Stimulated activated CD8-positive, alpha-beta memory T cell treated with anti-CD3 and anti-CD28 coated beads, Interleukin-15, amount 100 ng/mL, for 4 hours (primary cell): ENCODE data around the gene MAP2K6.

Experiments used
- DNase-seq, 2 donors: peaks; one replicate each; pipeline ENCODE4 v3.0.0-alpha.2; 2020; ENCODE audit warnings: low read depth in 2 of 2

MAP2K6 gene

GRCh38 chr17:69492410-69493071 is 78.0 kb downstream of the MAP2K6 start:
- DNase-seq = no peak

- DNase-seq = no peak
Observed at GRCh38 chr17:69495787-69496186, 81.3 kb downstream of the MAP2K6 start.

- DNase-seq = no peak
Observed at GRCh38 chr17:69497161-69497560, 82.7 kb downstream of the MAP2K6 start.

- DNase-seq = no peak
Observed at GRCh38 chr17:69499318-69499717, 84.8 kb downstream of the MAP2K6 start.

GRCh38 chr17:69500911-69501429 is 86.5 kb downstream of the MAP2K6 start:
- no peak for DNase-seq

GRCh38 chr17:69501591-69502468 is 87.3 kb downstream of the MAP2K6 start:
- no peak for DNase-seq

GRCh38 chr17:69503711-69504110 is 89.2 kb downstream of the MAP2K6 start:
- DNase-seq = no peak

- no peak for DNase-seq
Observed at GRCh38 chr17:69505740-69506139, 91.2 kb downstream of the MAP2K6 start.

GRCh38 chr17:69506489-69506888 is 92.0 kb downstream of the MAP2K6 start:
- DNase-seq = no peak

- no peak for DNase-seq
Observed at GRCh38 chr17:69508814-69509213, 94.3 kb downstream of the MAP2K6 start.

- DNase-seq = no peak
Observed at GRCh38 chr17:69511250-69511649, 96.8 kb downstream of the MAP2K6 start.

GRCh38 chr17:69512946-69513345 is 98.4 kb downstream of the MAP2K6 start:
- DNase-seq = no peak

GRCh38 chr17:69516225-69516624 is 101.7 kb downstream of the MAP2K6 start:
- DNase-seq = no peak

GRCh38 chr17:69516911-69517310 is 102.4 kb downstream of the MAP2K6 start:
- no peak for DNase-seq

- DNase-seq = no peak
Observed at GRCh38 chr17:69518951-69519350, 104.5 kb downstream of the MAP2K6 start.

GRCh38 chr17:69523244-69523861 is 108.9 kb downstream of the MAP2K6 start:
- DNase-seq = no peak

- DNase-seq = no peak
Observed at GRCh38 chr17:69524854-69525253, 110.4 kb downstream of the MAP2K6 start.

- no peak for DNase-seq
Observed at GRCh38 chr17:69525920-69526841, 111.7 kb downstream of the MAP2K6 start.

GRCh38 chr17:69528035-69528434 is 113.5 kb downstream of the MAP2K6 start:
- DNase-seq = no peak

GRCh38 chr17:69533481-69534234 is 119.2 kb downstream of the MAP2K6 start:
- DNase-seq = no peak

- DNase-seq = no peak
Observed at GRCh38 chr17:69534235-69534621, 119.7 kb downstream of the MAP2K6 start.
